HG03575 (cell line): ENCODE measurements around the gene ACACA.

ENCODE experiments used
- ATAC-seq: cut with Tn5 transposase; IDR thresholded peaks from one replicate; pipeline ENCODE4 v1.9.1; 2021; ENCODE audit not compliant: unreplicated experiment, insufficient number of reproducible peaks, low FRiP score; ENCODE audit errors: extremely low read depth

ACACA gene

DNA sequence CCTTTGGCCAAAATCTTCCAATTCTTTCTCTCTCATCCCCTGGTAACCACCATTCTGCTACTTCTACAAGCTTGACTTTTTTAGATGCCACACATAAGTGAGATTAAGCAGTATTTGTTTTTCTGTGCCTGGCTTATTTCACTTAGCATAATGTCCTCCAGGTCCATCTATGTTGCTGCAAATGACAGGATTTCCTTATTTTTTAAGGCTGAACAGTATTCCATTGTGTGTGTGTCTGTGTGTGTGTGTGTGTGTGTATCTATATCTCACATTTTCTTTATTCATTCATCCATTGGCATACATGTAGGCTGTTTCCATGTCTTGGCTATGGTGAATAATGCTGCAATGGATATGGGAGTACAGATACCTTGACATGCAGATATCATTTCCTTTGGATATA is 6.1 kb downstream of the ACACA start:
- no peak for ATAC-seq

DNA sequence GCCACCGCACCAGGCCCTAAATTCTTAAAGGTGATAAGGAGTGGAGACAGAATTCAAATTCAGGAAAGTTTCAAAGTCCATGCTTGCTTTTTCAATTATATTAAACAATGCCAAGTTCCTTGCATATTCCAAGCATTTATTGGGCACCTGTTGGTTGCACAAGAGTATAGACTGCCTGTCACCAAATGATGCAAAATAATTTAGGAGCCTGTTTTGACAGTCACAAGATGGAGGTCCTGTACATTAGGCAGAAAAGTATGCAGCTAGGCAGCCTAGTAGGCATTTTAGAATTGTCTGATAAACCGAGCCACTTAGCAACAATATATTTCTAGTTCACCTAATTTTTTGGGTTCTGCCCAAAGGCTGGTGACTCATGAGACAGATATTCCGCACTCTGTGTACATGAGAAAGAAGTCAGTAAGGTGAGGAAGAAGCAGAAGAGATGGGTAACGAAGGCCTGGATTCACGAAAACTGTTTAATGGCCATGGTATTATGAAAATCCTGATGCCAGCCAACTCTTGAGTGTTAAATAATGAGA is 7.3 kb downstream of the ACACA start:
- ATAC-seq: no peak

DNA sequence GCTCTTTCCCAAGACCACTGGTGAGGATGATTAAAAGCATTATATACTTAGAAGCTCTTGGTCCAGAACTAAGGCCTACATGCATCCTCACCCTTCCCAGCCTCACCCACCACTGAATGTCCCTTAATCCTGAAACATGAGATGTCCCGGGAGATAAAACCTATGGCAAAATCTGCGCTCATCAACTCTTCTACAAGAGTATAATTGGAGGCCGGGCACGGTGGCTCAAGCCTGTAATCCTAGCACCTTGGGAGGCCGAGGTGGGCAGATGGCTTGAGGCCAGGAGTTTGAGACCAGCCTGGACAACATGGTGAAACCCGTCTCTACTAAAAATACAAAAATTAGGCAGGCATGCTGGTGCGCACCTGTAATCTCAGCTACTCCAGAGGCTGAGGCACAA is 13.3 kb downstream of the ACACA start:
- ATAC-seq: no peak

DNA sequence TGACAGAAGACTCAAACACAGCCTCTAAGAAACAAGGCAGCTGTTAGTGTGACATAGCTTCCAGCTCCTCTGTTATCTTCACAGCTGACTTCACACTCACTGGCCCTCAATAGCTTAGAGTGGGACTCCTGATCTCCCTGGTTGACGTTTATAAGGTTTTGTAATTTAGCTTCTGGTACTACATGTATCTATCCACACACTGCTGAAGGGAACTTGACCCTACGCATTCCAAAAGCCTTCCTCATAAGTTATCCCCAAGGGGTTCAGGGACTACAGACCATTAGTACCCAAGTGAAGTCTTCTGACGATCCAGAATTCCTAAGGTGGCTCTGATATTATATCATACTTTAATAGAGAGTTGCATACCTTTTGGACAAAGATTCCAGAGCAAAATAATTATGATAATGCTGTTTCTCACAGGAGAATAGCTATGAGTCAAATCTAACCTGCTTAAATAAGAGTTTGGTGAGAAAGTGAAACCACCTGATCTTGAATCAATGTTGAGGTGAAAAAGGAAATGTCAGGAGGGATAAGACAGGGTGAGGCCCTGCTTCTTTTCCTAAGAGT is 14.5 kb downstream of the ACACA start:
- ATAC-seq: no peak

DNA sequence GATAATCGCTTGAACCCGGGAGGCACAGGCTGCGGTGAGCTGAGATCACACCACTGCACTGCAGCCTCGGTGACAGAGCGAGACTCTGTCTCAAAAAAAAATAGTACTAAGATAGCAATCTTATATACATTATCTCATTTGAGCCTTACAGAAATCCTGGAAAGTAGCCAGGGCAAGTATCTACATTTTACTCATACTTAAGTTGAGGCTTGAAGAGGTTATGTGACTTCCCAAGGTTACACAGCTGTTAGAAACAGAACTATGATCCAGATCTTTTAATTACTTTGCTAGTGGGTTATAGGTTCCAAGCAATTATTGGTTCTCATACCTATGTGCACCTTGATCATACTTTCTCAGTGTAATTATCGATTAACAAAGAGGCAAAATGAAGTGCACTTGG is 15.5 kb downstream of the ACACA start:
- no peak for ATAC-seq

DNA sequence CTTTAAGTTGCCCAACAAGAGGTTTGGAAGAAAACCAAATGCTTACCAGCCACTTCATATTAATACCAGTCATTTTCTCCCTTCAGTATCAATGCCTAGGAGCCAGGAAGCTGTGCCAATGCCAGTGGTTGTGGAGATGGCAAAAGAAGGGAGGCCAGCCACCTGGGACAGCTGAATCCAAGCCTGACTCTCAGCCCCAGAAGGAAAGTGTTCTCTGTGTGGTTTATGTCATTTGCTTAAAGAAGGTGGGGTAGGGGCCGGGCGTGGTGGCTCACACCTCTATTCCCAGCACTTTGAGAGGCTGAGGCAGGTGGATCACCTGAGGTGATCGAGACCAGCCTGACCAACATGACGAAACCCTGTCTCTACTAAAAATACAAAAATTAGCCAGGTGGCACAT is 17.5 kb downstream of the ACACA start:
- no peak for ATAC-seq

DNA sequence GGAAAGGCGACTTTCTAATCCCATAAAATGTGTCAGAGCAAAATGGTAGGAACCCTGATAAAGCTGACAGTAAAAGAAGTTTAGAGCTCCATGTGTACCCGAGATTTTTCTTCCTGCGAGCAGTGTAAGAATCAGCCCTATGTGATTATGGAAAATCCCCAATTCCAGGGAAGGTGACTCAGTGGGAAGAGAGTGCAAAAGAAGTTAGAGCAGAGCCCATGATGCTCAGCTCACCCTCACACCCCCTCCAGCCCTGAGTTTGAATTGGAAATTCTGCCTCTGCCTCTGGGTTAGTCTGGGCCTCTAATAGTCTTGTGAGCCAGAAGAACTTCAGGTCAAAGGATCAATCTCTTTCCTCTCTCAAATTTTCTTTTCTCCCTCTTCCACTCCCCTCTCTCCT is 18.4 kb downstream of the ACACA start:
- ATAC-seq: no peak

DNA sequence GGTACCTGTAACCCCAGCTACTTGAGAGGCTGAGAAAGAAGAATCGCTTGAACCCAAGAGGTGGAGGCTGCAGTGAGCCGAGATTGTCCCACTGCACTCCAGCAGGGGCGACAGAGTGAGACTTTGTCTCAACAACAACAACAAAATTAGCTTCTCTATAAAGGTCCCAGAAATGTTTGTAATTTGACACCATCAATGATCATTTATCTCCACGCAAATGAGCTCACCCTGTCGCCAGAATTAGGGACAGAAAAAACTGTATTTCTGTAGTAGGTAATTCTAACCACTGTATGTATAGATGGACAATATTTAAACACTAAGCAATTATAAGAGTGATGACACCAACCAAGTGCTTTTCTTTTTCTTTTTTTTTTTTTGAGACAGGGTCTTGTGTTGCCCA is 20.2 kb downstream of the ACACA start:
- ATAC-seq: no peak

DNA sequence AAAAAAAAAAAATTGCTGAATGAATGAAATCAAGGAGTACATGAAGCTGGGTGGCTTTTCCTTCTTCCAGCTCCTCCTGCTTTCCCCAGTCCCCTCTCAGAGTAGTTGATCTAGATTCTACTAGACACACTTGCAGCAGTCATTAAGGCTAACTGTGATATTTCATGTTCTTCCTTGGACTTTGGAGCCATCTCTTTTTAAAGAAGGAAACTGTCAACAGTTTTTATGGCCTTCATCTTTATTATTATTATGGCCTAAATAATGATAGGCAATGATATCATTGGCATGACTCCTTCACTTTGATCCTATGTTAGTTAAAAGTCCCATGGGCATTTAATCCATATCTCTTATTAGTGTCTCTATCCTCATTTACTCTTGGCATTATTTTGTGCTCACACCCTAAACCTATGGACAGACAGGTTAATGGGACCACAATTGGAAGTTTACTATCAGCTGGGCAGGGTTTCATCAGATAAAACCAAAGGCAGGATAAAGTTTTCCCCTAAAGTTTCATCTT is 21.1 kb downstream of the ACACA start:
- no peak for ATAC-seq

DNA sequence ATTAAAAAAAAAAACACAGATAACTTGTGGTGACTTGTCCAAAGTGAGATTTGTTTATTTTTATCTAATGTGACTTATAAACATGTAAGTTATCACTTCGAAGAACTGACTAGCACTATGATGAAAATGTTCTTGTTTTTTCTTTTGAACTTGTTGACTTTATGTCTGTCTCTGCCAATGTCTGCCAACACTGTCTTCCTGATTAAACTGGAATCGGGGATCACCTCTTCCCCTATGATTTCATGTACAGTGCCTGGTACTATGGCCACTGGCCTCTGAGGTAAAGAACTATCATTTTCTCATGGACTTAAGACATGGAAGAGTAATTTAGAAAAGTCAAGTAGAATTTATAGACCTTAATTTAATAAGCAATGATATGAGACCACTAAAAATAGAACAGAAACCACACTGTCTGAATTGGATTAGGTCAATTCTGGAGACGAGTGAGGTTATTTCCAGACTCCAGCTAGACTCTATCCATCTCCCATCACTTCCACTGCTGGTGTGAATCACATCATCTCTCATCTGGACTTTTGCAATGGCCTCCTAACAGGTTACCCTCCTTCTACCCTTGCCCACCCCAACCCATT is 22.0 kb downstream of the ACACA start:
- no peak for ATAC-seq

DNA sequence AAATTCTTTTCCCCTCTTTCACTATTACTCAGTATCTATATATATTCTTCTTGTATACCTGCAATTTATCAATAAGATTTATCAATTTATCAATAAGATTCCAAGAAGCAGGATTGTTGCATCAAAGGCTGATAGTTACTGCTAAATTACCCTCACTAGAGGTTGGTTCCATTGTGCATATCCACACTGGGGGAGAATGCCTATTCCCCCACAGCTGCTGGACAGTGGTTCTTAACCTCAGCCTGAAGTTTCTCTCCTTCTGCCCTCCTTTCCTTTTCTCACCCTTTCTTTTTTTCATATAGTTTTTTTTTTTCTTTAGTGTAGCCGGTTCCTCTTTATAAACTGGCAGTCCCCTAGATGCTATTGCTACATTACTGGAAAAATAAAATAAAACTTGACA is 24.6 kb downstream of the ACACA start:
- ATAC-seq: no peak

DNA sequence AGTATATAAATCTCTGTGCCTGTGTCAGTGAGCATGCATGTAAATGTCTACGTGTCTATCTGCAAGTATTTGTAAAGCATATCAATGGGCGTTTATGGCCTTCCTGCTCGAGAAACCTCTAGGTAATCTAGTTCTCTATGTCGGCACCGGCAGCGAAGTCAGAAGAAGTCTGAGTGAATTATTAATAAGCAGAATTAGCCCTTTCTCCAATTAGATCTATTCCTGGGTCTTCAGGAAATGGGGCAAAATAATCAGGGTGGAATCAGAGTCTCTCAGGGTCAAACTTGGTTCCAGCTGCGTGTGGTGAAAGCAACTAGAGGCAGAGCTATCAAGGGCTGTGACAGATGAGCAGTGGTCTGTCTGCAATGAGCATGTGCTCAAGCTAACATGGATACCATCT is 30.9 kb downstream of the ACACA start, which contains the start of gene C17orf78:
Gene C17orf78, plus strand, starts transcription at position 280 of the 400 bp plus-strand sequence. Its CDS starts 108 bp downstream, at position 388.
- no peak for ATAC-seq

DNA sequence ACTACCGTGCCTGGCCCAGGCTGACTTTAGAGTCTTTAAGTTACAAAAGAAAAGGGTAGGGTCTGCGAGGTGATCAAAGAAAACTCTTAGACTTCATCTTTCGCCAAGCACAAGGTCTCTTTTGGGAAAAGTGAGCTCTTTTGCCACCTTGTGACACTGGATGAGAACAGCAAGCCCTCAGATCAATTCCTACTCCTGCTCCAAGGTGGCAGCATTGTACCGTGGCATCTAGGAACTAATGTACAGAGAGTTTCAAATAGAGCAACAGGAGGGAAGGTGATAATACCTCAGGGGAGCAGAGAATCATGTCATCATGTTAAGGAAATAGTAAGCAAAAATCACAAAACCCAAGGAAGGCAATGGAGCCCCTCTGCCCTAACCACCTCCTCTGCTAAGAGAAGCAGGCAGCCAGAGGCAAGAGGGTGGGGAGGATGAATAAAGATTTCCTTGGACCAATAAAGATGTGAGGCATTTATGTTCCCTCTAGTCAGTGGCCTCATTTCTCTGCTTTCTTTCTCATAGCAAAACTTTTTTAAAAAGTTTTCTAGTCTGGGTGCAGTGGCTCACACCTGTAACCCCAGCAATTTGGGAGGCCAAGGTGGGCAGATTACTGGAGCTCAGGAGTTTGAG is 33.0 kb downstream of the ACACA start:
- ATAC-seq: no peak

DNA sequence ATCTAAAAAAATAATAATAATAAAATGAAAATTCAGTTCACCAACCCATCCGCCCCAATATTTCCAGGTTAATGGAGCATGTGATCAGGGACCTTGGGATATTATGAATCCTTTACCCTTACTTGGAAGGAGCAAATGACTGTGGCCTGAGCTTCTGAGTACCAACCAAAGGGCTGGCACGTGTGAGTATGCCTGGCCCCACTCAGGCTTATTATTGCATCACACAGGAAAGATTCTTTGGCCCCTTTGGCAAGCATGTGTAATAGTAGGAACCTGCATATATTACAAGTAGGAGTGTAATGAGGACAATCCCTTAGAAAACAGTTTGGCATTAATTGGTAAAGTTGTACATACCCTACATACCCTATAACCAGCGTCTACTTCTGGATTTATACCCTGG is 38.1 kb downstream of the ACACA start:
- ATAC-seq: no peak

DNA sequence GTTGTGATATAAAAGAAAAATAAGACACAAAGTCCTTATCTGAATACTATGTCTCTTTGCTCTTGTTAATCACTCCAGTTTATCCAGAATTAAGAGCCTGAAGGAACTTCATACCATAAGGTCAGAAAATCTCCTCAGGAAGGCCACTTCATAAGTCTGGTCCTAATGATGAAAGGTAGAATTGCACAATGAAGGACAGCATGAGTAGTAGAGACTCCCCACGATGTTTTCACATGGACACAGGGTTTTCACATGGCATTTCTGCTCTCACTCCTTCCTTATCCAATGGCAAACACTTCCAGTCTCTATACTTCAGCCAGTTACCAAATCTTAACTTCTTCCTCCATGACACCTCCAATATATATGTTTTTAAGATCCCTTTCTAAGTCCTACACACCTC is 41.0 kb downstream of the ACACA start:
- no peak for ATAC-seq

DNA sequence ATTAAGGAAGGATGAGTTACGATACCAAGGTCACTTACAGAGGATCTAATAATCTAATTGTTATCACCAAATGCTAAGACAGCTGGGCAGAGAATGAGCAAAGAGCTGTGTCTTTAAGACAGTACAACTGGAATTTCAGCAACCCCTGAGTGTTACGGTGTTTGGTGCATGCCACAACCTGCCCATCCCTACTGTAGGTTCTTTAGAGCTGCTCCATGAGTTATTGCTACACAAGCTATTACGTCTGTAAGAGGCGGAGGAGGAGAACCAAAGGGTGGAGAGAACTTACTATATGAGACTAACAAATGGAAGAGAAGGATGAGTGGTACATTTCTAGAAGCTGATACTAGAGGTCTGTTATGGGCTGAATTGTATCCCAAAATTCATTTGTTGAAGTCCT is 45.1 kb downstream of the ACACA start:
- ATAC-seq: no peak

DNA sequence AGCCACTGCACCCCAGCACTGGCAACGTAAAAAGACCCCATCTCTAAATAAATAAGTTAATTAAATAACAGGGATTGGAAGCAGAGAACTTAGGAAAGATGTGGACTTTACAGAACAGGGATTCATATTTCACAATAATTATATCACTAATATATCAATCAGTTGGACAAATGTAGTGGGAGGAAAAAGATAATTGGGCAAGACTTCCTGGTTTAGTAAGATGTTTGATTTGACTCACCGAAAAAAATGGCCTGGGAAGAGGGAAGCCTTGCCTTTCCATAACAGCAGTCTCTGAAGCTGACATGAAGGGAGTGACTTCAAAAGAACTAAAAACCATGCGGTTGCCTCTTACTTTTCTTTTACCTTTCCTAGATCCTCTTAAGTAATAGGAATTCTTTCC is 46.0 kb downstream of the ACACA start:
- no peak for ATAC-seq

DNA sequence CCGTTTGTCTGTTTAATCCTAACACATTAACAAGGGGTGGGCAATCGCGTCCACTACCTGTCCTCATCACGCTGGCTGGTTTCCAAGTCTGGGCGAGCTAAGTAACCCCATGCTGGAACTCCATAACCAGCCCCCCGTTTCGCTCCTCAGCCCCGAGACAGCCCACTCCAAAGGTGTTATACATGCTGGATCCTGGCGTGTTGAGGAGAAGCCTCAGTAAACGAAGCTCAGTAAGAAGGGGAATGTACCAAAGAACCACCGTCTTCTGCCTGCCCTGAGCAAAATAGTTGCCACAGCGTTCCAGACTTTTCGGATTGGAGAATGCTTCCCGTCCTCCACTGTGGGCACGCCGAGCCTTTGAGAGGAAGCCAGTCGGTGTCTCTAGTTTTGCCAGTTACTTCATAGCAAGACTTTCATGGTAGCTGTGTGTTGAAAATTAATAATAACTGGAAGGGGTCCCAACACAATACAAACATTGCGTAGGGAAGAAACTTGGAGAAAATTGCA is 46.9 kb downstream of the ACACA start:
- ATAC-seq: no peak

DNA sequence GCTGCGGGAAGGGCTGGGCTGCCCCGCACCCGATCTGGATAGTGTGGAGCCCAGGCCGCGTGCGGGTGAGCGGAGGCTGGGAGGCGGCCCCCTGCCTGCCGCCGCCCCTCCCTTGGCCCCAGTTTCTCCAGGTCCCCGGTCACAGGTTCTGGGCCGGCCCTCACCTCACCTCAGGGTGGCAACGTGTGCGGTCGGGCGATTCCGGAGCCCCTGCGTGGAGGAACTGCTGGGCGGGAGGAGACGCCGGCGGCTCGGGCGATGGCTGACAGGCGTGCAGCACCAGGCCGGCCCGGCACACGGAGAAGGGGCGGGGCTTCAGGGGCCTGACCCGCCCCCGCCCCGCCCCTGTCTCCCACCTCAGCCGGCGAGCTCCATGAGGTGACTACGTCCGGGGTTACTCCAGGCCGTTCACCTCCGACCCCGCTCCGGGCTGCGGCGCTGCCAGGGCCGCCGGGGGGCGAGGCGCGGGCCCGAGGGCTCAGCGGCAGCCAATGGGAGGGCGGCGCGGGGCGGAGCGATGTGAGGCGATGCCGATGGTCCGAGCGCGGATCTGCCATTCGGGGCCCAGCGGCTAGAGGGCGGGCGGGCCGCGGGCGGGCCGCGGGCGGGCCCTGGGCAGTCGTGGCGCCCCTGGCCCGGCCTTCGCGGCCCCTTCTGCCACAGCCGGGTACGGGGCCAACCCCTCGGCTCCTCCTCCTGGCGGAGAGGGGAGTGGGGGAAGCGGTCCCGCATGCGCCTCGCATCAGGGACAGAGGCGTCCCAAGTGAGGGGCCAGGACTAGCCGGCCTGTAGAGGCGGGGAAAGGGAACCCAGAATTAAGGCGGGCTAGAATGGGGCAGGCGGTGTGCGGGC is 47.6 kb downstream of the ACACA start:
- ATAC-seq: peak; percentile 53
